HG02870 (cell line): ENCODE results near the gene TMEM200B.
"Not testable (repeated sequence)": the region's sequence is repeated elsewhere in the genome, so short reads cannot be mapped to it uniquely, and the experiment has no call there.

ENCODE experiments used
- ATAC-seq: cut with Tn5 transposase; IDR thresholded peaks from one replicate; pipeline ENCODE4 v1.9.1; 2021; ENCODE audit warnings: mild to moderate bottlenecking, moderate library complexity; ENCODE audit not compliant: unreplicated experiment

Gene TMEM200B

GRCh38 chr1:29136391-29136915 lies 12.8 kb upstream of the TMEM200B start:
- ATAC-seq = no peak

- no peak for ATAC-seq
These were observed 11.0 kb upstream of the TMEM200B start for GRCh38 chr1:29134695-29135028.

- ATAC-seq = no peak
These were observed 10.4 kb upstream of the TMEM200B start for GRCh38 chr1:29133861-29134694.

GRCh38 chr1:29131056-29131455 lies 7.4 kb upstream of the TMEM200B start:
- ATAC-seq = not testable (repeated sequence)

- no peak for ATAC-seq
These were observed 6.2 kb upstream of the TMEM200B start for GRCh38 chr1:29129916-29130315.

GRCh38 chr1:29128739-29129138 lies 5.0 kb upstream of the TMEM200B start:
- no peak for ATAC-seq

GRCh38 chr1:29126198-29126597 lies 2.5 kb upstream of the TMEM200B start:
- no peak for ATAC-seq

- ATAC-seq = no peak
These were observed 2.1 kb upstream of the TMEM200B start for GRCh38 chr1:29125788-29126187.

- no peak for ATAC-seq
These were observed 1.5 kb upstream of the TMEM200B start for GRCh38 chr1:29125237-29125641.

- no peak for ATAC-seq
These were observed 898 bp upstream of the TMEM200B start for GRCh38 chr1:29124366-29125236.

GRCh38 chr1:29123053-29123886 lies 433 bp downstream of the TMEM200B start:
- no peak for ATAC-seq

- no peak for ATAC-seq
These were observed 1.0 kb downstream of the TMEM200B start for GRCh38 chr1:29122682-29123052.

GRCh38 chr1:29121936-29122681 lies 1.6 kb downstream of the TMEM200B start:
- ATAC-seq = no peak

GRCh38 chr1:29121516-29121935 lies 2.2 kb downstream of the TMEM200B start:
- no peak for ATAC-seq

GRCh38 chr1:29120947-29121485 lies 2.7 kb downstream of the TMEM200B start:
- no peak for ATAC-seq

- no peak for ATAC-seq
These were observed 3.3 kb downstream of the TMEM200B start for GRCh38 chr1:29120367-29120766.

- ATAC-seq = no peak
These were observed 4.4 kb downstream of the TMEM200B start for GRCh38 chr1:29119121-29119929.

GRCh38 chr1:29117381-29117780 lies 6.3 kb downstream of the TMEM200B start:
- ATAC-seq = no peak

- no peak for ATAC-seq
These were observed 9.0 kb downstream of the TMEM200B start for GRCh38 chr1:29114654-29115053.
